HG02610 (cell line): ENCODE results near the gene NFATC1.
"Not testable (repeated sequence)": the region's sequence is repeated elsewhere in the genome, so short reads cannot be mapped to it uniquely, and the experiment has no call there.

Source experiments
- ATAC-seq: cut with Tn5 transposase; IDR thresholded peaks from one replicate; pipeline ENCODE4 v1.9.1; 2021; ENCODE audit warnings: mild to moderate bottlenecking, moderate library complexity; ENCODE audit not compliant: unreplicated experiment

The NFATC1 gene

DNA sequence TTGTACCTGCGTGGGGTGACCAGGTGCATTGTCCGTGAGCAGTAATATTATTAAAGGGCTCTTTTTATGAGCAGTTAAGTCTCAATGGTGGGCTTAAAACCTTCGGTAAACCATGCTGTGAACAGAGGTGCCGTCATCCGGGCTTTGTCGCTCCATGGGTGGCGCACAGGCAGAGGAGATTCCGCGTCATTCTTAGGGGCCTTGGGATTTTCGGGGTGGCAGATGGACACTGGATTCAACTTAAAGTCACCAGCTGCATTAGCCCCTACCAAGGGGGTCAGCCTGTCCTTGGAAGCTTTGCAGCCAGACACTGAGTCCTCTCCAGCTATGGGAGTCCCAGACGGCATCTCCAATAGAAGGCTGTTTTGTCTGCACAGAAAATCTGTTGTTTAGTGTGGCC is 107.7 kb downstream of the NFATC1 start:
- ATAC-seq, result no peak

DNA sequence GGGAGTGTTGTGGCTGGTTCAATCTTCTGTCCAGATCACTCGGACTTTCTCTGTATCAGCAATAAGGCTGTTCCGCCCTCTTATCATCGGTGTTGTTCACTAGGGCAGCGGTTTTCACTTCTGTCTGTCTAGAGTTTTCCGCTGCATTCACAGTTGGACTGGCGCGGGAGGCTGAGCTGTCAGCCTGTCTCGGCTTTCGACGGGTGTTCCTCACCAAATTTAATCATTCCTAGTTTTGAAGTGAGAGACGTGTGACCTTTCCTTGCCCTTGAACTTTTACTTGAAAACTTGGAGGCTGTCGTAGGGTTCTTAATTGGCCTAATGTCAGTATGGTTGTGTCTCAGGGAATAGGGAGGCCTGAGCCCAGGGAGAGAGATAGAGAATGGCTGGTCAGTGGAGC is 108.3 kb downstream of the NFATC1 start:
- no peak for ATAC-seq

DNA sequence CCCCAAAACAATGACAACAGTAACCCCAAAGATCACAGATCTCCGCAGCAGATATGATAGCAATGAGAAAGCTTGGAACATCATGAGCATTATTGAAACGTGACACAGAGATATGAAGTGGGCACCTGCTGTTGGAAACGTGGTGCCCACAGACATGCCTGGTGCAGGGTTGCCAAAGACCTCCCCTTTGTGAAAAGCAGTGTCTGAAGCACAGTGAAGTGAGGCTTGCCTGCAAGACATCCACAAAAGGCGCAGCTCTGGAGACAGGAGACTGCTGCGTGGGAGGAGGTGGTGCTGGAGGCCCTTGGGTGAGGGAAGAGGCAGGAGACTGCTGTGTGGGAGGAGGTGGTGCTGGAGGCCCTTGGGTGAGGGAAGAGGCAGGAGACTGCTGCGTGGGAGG is 108.8 kb downstream of the NFATC1 start:
- not testable (repeated sequence) for ATAC-seq

DNA sequence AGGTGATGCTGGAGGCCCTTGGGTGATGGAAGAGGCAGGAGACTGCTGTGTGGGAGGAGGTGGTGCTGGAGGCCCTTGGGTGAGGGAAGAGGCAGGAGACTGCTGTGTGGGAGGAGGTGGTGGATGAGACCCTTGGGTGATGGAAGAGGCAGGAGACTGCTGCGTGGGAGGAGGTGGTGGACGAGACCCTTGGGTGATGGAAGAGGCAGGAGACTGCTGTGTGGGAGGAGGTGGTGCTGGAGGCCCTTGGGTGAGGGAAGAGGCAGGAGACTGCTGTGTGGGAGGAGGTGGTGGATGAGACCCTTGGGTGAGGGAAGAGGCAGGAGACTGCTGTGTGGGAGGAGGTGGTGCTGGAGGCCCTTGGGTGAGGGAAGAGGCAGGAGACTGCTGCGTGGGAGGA is 109.7 kb downstream of the NFATC1 start:
- not testable (repeated sequence) for ATAC-seq

DNA sequence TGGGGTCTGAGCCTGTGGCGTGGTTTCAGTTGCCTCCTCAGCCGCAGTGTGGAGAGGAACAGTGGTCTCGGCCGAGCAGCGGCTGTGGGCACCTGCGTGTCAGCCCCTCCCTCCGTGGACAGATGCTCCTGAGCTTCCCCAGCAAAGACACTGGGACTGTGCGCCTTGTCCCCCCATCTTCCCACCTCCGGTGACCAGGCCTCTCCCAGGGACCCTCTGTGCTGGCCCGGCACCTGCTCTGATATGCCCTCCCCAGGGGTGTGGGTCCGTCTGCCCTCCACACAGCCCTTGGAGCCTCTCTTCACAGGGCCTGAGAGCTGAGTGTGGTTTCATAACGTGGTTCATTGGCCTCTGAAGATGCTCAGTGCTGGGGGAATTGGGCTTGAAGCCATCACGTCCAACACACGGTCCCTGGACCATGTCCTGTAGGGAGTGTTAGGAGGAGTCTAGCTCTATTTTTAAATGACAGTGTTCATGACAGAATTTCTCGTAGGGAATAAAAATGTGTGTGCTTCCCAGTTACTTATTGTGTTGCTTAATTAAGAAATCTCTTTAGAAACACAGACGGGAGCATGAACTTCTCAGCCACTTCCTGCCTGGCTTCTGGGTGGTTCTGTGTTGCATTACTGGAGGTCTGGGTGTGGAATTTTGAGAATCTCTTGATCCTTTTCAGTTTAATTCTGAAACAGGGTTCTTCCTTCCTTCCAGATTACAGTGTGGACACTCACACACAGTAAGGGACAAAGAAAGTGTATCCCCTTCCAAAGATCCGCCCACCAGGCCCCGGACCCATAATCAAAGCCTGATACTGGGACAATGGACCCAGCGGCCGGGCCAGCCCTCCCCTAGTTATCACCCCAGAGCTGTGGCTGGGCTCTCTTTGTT is 110.7 kb downstream of the NFATC1 start:
- ATAC-seq, result no peak

DNA sequence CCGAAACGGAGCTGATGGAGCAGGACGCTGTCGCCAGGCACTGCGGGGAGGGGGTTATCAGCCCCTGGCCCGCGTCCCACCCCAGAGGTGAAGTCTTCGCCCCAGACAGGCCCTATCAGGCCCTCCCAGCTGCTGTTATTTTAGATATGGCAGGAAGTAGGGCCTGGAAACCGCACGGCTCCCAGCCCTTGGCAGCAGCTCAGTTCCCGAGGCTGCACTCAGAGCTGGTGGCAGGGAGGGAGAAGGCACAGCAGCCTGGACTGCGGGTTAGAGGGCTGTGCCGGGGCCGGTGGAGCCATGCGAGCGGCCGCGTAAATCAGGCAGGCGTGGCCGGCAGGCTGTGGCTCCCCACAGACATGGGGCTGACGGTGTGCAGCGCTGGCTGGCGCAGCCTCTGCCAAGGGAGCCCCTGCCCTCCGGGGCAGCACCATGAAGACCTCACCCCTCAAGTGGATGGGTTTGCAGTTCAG is 111.4 kb downstream of the NFATC1 start:
- ATAC-seq, result peak; percentile 38

DNA sequence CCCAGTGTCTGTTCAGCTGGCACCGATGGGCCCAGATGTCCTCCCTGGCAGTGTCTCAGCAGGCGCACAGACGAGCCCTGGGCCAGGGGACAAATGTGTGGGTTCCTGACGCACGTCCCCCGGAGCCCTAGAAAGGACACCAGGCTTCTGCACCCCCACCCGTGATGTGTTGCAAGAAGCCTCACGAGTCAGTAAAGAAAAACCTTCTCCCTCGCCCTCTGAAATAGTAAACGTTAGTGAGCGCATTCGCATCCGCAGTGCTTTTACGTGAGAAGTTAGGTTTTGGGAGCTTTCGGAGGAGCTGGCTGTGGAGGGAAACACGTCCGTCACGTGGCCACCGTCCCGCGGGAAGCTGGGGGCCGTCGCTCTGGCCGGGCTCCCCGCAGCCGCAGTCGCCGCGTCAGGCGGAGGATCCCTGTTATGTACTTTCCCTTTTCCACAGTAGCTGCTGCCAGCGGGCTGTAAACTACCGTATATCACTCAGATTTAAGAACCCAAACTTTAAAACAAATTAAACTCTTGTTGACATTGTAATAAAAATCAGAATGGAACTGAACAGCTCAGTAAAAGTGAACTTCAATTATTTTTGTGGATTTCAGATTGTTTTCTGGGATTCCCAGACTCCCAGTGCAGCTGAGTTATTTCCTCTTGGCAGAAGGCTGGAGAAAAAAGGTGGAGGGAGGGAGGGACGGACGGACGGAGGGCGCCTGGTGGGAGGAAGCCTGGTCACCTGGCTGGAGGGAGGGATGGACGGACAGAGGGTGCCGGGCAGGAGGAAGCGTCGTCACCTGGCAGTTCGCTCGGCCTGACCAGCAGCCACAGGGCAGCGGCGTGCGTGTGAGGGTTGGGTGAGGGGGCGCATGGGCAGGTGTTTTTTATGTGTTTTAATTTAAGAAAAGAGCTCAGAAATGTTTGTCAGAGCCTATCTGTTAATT is 112.1 kb downstream of the NFATC1 start:
- ATAC-seq, result peak; percentile 14

DNA sequence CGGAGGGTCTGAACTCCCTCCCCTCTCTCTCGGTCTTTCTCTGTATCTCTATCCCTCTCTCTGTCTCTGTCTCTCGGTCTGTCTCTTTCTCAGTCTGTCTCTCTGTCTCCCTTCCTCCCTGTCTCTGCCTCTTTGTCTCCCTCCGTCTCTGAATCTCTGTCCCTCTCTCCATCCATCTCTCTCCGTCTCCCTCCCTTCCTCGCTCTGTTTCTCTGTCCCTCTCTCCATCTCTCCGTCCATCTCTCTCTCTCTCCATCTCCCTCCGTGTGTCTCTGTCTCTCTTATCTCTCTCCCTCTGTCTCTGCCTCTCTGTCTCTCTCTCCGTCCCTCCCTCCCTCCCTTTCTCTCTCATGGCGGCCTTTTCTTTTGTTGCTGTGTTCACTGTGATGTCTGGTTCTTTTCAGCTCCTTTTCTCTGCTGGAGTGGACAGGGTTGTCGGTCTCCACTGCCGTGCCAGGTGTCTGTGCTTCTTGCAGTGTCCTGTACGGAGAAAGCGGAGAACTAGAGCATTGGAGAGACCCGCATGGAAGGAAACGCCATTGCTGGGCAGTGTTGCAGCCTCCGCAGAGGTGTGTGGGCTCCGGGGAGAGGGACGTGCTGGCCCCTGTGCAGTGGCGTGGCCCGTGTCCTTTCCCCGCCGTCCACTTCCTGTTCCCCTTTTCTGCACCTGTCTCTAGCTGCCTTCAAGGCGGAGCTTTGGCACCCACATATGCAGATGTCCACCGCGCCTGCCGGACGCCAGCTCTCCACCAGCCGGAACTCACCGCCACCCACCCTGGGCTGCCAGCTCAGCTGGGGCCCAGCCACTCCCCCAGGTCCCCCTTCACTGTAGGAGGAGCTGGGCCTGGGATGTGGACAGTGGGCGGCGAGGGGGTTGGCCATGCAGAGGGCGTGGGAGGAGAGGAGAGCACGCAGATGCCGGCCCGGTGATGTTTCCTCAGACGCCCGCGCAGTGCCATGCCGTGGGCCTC is 113.1 kb downstream of the NFATC1 start:
- peak; percentile 50 for ATAC-seq

DNA sequence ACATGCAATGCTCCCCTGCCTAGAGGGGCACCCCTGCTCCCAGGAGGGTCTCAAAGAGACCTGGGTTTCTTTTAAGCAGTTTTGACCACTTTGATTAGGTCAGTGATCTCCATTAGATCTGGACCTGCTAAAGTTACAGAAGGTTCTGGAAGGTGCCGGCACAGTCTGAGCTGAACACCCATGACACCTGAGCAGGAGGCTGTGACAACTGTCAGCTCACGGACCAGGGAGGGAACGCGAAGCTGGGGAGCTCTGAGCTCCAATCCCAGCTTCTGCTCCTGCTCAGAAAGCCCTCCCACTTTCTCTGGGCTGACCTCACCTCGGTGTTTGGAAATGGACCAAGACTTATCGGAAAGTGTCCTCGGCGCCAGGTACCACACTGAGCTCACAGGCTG is 113.8 kb downstream of the NFATC1 start:
- ATAC-seq, result no peak

DNA sequence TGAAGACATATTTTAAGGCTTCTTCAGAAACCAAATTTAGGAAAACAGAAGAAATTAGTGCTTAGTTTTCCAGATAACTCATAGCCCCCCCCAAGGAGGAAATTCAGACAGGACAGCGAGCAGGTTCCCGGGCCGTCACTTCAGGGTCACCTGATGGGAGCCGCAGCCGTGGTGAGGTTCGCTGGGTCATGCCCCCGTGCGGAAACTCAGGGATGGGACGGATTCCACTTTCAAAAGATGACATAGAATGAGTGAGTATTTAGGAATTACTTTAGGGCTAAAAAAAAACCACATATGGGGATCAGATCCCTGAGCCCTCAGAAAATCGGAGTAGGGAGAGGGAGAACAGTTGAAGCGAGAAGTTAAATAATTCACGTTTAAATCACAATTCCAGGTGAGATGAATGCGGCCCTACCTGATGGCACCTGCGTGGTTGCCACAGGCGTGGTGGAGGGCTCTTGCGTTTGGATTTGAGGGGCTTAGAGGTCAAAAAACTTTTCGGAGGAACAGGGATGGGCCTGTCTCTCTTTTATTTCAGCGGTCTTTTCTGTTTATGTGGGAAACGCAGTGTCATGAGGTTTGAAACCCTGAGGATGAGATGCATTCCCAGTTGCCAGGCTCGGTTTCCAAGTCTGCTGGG is 114.4 kb downstream of the NFATC1 start:
- no peak for ATAC-seq

DNA sequence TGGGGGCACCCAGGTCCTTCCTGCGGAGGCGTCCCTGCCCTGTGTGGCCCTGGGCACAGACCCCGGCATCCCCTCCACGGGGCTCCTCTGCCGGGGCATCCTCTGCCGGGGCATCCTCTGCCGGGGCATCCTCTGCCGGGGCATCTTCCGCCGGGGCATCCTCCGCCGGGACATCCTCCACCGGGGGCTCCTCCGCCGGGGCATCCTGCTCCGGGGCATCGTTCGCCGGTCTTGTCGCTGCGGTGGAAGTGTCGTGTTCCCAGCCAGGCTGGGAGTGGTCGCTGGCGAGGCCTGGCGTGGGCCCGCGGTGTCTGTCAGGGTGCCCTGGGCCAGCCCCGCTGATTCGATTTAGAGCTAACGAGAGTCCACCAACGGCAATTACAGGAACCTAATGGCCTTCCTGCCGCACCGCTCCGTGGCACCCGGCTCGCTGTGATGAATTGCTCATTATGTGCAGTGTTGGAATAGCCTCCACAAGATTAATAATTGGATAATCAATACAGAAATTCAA is 115.1 kb downstream of the NFATC1 start:
- ATAC-seq, result no peak

DNA sequence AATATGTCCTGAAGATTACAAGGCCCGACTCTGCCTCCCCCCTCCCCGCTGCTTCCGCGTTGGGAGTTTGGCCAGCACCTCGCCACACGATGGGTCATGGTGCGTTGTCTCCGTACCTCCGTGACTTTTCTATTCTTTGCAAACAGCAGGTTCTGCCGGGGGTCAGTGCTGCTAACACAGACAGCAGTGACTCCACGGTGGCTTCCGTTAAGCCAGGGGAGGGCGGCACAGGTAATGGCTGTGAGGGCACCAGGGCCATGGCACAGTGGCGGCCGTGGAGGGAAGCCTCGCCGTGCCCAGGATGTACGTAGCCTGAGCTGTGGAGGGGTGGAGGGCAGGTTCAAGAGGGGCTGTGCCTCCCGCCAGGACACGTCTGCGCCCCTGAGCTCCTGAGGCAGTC is 115.5 kb downstream of the NFATC1 start:
- ATAC-seq, result no peak

DNA sequence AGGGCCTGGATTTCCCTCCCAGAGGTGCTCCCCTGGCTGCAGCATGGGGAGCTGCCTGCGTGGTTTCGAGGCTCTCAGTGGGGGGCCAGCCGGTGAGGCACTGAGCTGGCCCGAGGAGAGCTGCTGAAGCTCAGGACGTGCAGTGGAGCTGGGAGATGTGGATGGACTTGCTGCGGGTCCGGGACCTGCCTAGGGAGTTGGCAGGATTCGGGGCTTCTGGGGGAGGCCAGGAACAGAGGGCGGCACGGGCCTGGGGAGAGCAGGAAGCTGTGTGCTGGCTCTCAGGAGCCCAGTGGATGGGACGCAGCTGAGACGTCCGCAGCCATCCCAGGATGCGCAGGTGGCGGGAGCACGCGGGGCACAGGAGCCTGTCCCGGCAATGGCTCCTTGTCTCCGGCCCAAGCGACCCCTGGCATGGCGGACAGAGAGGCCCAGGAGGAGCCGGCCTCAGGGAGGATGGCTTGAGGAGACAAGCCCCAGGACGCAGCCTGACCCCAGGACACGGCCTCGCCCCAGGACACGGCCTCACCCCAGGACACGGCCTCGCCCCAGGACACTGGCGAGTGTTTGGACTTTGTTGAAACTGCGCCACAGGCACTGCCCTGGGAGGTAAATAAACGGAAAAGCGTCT is 116.1 kb downstream of the NFATC1 start:
- no peak for ATAC-seq

DNA sequence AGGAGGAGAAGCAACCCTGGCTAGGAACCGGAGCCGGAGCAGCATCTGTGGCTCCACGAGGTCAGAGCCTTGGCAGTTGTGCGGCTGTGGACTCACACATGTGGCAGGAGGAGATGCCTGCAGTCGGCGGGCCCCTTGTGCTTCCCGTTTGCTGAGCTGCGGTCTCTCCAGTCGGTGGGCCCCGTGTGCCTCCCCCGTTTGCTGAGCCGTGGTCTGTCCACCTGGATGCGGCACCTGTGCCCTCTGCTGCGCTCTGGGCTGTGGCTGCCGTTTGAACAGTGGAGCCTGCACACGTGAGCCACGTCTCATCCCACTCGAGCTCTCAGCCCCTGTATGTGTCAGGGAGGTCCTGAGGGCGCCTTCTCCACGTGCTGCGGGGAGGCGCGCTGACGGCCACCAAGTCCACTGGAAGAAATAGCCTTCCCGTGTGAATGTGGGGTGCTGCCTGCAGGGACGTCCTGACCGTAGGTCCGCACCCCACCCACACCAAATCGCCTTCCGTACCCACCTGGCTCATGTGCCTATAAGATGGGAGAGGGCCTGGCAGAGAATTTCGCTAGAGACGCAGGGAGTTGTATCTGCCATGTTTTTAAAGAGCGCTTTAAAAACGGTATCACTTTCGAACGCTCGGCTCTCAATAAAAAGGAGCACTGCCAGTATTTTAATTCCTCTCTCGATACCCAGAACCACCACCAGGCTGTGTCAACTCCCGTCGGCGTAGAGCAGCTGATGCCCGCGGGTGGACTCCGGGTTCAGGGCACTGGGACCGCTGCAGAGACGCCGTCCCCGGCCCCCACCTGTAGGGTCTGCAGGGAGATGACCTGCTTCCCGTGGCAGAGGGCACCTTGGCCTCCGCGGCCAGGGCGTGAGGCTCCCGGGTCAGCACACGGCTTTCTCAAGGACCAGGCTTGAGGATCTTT is 117.0 kb downstream of the NFATC1 start:
- ATAC-seq, result no peak

DNA sequence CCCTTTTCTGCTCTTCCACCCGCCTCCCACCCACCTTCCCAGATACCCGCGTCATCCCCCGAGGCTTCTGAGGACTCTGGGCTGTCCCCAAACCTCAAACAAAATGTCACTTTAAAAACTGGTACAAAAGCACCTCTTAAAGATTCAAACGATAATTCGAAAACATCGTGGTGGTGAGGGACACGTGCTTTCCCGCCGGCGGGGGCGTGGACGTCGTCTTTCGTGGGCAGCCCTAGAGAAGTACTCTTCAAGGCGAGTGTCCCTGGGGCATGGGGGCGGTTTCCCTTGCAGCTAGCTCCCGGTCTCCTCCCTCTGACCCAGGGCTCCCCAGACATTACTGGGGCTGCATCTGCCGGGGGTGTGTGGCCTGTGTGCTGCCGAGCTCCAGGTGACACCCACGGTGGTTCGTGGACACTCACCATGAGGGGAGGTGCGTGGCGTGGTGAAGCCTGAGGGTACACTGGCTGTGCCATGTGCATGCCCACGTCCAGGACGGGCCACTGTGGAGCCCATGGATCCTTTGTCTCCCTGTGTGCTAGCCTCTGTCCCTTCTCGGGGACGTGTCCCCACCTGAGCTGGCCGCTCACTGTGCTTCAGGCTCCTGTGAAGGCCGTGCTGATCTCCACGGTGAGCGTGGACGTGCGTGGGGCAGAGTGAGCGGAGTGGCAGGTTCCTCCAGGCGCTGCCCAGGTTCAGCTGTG is 117.8 kb downstream of the NFATC1 start:
- ATAC-seq, result no peak

DNA sequence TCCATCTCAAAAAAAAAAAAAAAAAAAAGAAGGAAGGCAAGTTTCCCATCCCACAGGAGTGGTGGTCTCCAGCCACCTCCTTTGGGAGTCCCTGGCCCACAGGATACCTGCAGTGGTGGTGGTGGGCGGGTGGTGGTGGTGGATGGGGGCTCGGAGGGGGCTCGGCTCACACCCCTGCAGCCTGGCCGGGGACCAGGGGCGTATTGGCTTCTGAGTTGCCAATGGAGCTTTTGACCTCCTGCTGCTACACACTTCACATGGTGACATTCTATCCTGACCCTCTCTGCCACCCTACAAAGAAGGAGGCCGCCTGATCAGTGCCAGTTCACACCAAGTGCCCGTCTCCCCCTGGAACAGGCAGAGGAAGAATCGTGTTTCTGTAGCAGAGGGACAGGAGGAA is 119.6 kb downstream of the NFATC1 start:
- ATAC-seq, result no peak

DNA sequence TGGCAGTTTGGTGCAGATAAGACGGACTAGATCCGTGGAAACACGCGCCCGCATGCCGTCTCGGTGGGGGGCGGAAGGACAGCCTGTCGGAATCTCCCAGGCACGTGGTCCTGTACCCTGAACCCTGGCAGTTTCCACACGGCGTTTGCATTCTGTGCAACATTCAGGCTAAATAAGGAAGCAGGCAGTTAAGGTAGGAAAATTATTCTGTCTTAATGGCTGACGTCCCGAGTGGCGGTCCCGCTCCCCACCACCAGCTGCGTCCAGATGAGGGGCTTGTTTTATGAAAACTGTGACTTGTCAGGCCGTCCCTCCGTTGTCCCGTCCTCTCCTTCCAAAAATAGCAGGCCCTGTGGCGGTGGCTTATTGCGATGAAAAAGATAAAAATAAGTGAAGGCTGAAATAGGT is 120.2 kb downstream of the NFATC1 start:
- no peak for ATAC-seq

DNA sequence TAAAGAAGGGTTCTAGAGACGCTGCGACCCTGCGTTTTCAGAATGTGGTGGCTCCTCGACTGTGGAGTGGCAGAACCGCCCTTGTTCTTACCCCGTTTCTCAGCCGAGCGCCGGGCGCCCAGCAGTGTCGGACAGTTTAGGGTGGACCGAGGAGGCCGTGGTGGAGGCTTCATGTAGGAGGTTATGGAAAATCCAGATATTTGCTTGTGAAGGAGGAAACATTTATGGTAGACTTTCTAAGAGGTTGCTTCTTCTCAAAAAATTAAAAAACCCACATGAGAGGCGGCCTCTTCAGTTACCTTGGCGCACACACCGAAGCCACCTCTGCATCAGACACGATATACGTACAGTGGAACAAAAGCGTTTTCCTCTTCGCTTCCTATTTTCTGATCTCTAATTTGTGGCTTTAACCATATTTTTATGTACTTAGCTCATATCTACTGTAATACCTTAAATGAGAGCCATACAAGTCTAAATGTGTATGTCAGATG is 120.8 kb downstream of the NFATC1 start:
- no peak for ATAC-seq
